ENCODE results near the gene ZBTB7B. TPM values are rescaled to one million over a fixed set of nuclear protein-coding genes. Genes with fewer than 3 reads are reported as not detected.

Gene ZBTB7B
- total and polyA plus RNA-seq, 2 donors (not counting 1 experiment from before 2014, with no cell fraction given) = 55.7 to 67.3 TPM

- Histone ChIP-seq H3K27ac (ENCODE audit: low read length in 2 of 2) (no peak overlapping the region), H3K27me3 (replicated peaks in 1 of 4; ENCODE audit: control extremely low read depth in 1 of 4, control insufficient read depth in 3 of 4, insufficient read depth in 4 of 4, low read length in 3 of 4) (no peaks in the 10 kb centered on the region), H2AFZ (ENCODE audit: insufficient read depth, low read depth, low read length, poor library complexity, severe bottlenecking) (no peak overlapping the region), H4K20me1 (ENCODE audit: control insufficient read depth, insufficient read depth, low read length, poor library complexity, severe bottlenecking) (peaks cover 5% of the 10 kb centered on the region), H3K4me3 (ENCODE audit: control extremely low read depth in 1 of 5, extremely low read depth in 1 of 5, insufficient read depth in 1 of 5, low read depth in 2 of 5, low read length in 4 of 5) (no peak overlapping the region), H3K9me3 (ENCODE audit: control extremely low read depth in 1 of 3, control insufficient read depth in 2 of 3, insufficient read depth in 1 of 3, low read length in 2 of 3) (peaks cover 0 to 2% (median 0%) of the 10 kb centered on the region in 3 donors), H3K79me2 (ENCODE audit: control insufficient read depth, insufficient read depth, low read length) (peaks cover 3% of the 10 kb centered on the region), H3K36me3 (replicated peaks in 1 of 2; ENCODE audit: control extremely low read depth in 1 of 2, control insufficient read depth in 1 of 2, extremely low read depth in 1 of 2, insufficient read depth in 2 of 2, low read length in 1 of 2) (no peaks in the 10 kb centered on the region), H3K9ac (ENCODE audit: low read length) (no peak overlapping the region), H3K4me1 (ENCODE audit: control insufficient read depth in 2 of 2, insufficient read depth in 2 of 2, low read length in 2 of 2) (peaks cover 11 to 17% of the 10 kb centered on the region in 2 donors), H3K4me2 (replicated peaks; ENCODE audit: low read depth, low read length, poor library complexity, severe bottlenecking) (no peak overlapping the region)
- Mint-ChIP-seq H3K9me3 (ENCODE audit: insufficient read depth) (no peaks in the 10 kb centered on the region), H3K27me3 (no peaks in the 10 kb centered on the region), H3K27ac (peak overlapping the region; percentile 53), H3K4me1 (peaks cover 25% of the 10 kb centered on the region), H3K4me3 (no peak overlapping the region)
- WGBS (ENCODE audit: insufficient coverage) = 96% methylated on average over 5 of the region's 8 CpGs
- intact Hi-C loops (cut with micrococcal nuclease) = no loop called here
- POLR2A ChIA-PET = no interaction called here
- ATAC-seq (ENCODE audit: low read depth) (no peak), DNase-seq (no peak)
- TF ChIP-seq EZH2 (IDR thresholded peaks at IDR 0.05; ENCODE audit: borderline replicate concordance, insufficient read depth, low read depth, low read length, poor library complexity, severe bottlenecking) (no peak), CTCF (IDR thresholded peaks at IDR 0.05) (no peak)
- CTCF ChIA-PET = interaction anchor here (0.5 to 17.4 kb wide), 5 partner anchors 22 to 122 kb away, joined by 3 to 295 read pairs (median 3); partner anchors contain the start of genes LENEP and ZBTB7B
Measured at GRCh38 chr1:155022136-155022926, 19.7 kb downstream of the ZBTB7B start.

- intact Hi-C loops (cut with micrococcal nuclease) = no loop called here
- ChIA-PET POLR2A (no interaction called here), CTCF (interaction anchor here (0.5 to 17.4 kb wide), 4 partner anchors 23 to 123 kb away, joined by 3 to 295 read pairs (median 4); partner anchors contain the start of genes LENEP and ZBTB7B)
- ATAC-seq (ENCODE audit: low read depth) = no peak
- Histone ChIP-seq H3K27ac (ENCODE audit: low read length in 2 of 2) (no peak overlapping the region), H3K79me2 (ENCODE audit: control insufficient read depth, insufficient read depth, low read length) (peaks cover 3% of the 10 kb centered on the region), H3K9me3 (ENCODE audit: control extremely low read depth in 1 of 3, control insufficient read depth in 2 of 3, insufficient read depth in 1 of 3, low read length in 2 of 3) (peaks cover 0 to 2% (median 0%) of the 10 kb centered on the region in 3 donors), H2AFZ (ENCODE audit: insufficient read depth, low read depth, low read length, poor library complexity, severe bottlenecking) (no peak overlapping the region), H3K27me3 (replicated peaks in 1 of 4; ENCODE audit: control extremely low read depth in 1 of 4, control insufficient read depth in 3 of 4, insufficient read depth in 4 of 4, low read length in 3 of 4) (no peaks in the 10 kb centered on the region), H3K36me3 (replicated peaks in 1 of 2; ENCODE audit: control extremely low read depth in 1 of 2, control insufficient read depth in 1 of 2, extremely low read depth in 1 of 2, insufficient read depth in 2 of 2, low read length in 1 of 2) (no peaks in the 10 kb centered on the region), H3K9ac (ENCODE audit: low read length) (no peak overlapping the region), H3K4me2 (replicated peaks; ENCODE audit: low read depth, low read length, poor library complexity, severe bottlenecking) (no peak overlapping the region), H3K4me1 (ENCODE audit: control insufficient read depth in 2 of 2, insufficient read depth in 2 of 2, low read length in 2 of 2) (peaks cover 8 to 13% of the 10 kb centered on the region in 2 donors), H3K4me3 (ENCODE audit: control extremely low read depth in 1 of 5, extremely low read depth in 1 of 5, insufficient read depth in 1 of 5, low read depth in 2 of 5, low read length in 4 of 5) (no peak overlapping the region), H4K20me1 (ENCODE audit: control insufficient read depth, insufficient read depth, low read length, poor library complexity, severe bottlenecking) (peaks cover 4% of the 10 kb centered on the region)
- TF ChIP-seq CTCF (IDR thresholded peaks at IDR 0.05) (no peak), EZH2 (IDR thresholded peaks at IDR 0.05; ENCODE audit: borderline replicate concordance, insufficient read depth, low read depth, low read length, poor library complexity, severe bottlenecking) (no peak)
- Mint-ChIP-seq H3K9me3 (ENCODE audit: insufficient read depth) (no peaks in the 10 kb centered on the region), H3K27ac (no peak overlapping the region), H3K4me3 (no peak overlapping the region), H3K27me3 (no peaks in the 10 kb centered on the region), H3K4me1 (peaks cover 20% of the 10 kb centered on the region)
- no peak for DNase-seq
- WGBS (ENCODE audit: insufficient coverage) = 60% methylated on average over 4 of the region's 4 CpGs
Measured at GRCh38 chr1:155022927-155023236, 20.3 kb downstream of the ZBTB7B start.
